ENCODE results near the gene SH3BP4.

SH3BP4 gene

GRCh38 chr2:234976479-234977227, 24.8 kb downstream of the SH3BP4 start:
- no peak for TF ChIP-seq CTCF (conservative IDR thresholded peaks at IDR 0.05)
- H3K27ac ChIP-seq: peak overlapping the region; percentile 100

DNA sequence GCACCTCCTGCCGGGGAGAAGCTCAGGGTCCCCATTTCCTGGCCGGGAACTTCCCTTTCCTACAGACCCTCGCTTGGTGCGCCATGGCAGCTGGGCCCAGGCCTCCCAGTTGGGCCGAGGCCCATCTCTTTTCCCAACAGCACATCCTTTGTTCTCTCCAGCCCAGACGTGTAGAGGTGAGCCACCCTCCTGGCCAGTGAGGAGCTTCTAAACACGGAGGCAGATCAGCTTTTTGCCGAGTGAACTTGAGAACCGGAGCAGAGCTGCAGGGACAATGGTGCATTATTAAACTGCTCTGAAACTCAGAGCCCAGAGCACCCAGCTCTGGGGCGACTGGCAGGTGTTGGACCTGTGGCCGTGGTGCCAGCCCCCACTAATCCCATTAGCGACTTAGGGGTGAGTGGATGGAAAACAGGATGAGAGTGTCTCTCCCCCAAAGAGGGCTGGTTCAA, 25.4 kb downstream of the SH3BP4 start:
- no peak for TF ChIP-seq ZFX (IDR thresholded peaks at IDR 0.05)
- TF ChIP-seq CTCF (conservative IDR thresholded peaks at IDR 0.05): no peak
- H3K27ac ChIP-seq: peak overlapping the region; percentile 100

- H3K27ac ChIP-seq: peak overlapping the region; percentile 100
- TF ChIP-seq CTCF (conservative IDR thresholded peaks at IDR 0.05) (no peak), ZFX (IDR thresholded peaks at IDR 0.05) (no peak)
Measured at GRCh38 chr2:234978466-234979203, 26.8 kb downstream of the SH3BP4 start.

DNA sequence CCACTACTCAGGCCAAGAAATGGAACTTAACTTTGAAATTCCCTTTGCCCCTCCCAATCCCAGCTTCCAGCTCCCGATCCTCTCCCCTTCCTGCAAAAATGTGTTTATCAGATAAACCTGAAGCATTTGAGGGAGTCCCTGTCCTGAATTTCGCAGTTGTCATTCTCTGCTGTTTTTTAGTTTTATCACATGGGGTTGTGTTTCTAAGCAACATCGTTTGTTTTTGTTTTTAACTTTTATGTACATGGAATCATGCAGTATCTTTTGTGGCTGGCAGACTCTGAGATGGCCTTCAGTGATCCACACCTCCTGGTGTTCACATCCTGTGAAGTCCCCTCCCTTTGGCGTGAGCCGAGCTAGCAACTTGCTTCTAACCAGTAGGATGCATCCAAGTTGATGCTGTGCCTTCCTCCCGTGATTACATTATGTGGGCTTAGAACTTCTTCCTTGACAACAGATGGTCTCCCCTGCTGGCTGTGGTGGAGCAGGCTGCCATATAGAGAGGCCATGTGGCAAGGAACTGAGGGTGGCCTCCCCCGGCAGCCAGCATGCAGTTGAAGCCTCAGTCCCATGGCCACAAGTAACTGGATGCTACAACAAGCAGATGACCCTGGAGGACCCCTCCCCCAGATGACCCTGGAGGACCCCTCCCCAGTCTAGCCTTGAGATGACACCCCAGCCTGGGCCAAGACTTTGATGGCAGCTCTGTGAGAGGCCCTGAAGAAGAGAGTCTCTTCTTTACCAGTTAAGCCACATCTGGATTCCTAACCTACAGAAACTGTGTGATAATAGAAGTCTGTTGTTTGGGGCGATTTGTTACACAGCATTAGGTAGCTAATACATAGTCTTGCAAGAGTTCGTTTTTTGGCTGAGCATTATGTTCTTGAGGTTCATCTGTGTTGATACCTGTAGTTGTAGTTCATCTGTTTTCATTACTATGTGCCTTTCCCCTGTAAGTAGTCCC, 27.7 kb downstream of the SH3BP4 start:
- TF ChIP-seq ZFX (IDR thresholded peaks at IDR 0.05) (no peak), CTCF (conservative IDR thresholded peaks at IDR 0.05) (no peak)
- H3K27ac ChIP-seq: peak overlapping the region; percentile 100

- no peak for TF ChIP-seq ZFX (IDR thresholded peaks at IDR 0.05)
- TF ChIP-seq CTCF (conservative IDR thresholded peaks at IDR 0.05): no peak
- H3K27ac ChIP-seq: peak overlapping the region; percentile 91
Measured at GRCh38 chr2:234980451-234981187, 28.8 kb downstream of the SH3BP4 start.

DNA sequence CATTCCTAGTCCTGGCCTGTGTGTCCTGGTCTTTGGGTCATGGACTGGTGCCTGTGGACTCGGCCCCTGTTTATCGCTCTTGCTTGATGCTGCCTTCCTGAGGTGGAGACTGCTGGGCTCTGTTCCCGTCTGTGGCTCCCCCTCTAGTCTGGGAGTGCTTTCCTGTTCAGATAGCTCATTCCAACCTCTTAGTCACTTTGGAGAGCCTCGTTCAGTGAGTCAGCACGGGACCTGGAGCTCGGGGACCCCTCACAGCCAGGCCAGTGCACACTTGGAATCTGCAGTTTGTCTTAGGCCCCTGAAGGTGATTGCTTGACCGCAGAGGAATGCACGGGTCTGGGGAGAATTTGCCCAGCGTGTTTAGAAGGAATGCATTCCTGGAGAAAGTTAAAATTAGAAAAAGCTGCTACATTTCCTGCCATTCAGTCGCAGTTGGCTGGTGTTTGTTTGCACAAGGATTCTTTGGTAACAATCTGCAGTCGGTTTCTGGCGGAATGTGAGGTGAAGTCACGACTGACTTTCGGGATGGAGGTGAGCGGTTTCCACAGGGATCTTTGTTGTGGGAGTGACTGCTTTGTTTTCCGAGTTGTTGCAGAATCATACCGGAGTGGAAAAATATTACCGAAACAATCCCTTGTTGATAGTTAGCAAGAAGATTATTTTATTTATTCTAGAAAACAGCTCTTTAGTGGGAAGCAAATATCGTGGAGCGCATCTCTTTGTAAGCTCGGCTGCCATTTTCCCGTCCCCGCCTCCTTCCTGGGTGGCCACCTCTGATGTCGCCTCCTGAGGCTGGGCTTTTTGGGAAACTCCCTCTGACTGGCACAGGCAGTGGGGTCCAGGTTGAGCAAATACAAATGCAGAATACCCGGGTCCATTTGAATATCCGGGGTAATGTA, 29.6 kb downstream of the SH3BP4 start:
- peak overlapping the region; percentile 91 for H3K27ac ChIP-seq
- TF ChIP-seq ZFX (IDR thresholded peaks at IDR 0.05) (no peak), CTCF (conservative IDR thresholded peaks at IDR 0.05) (no peak)
